Activated naive CD4-positive, alpha-beta T cell treated with anti-CD3 and anti-CD28 coated beads for 36 hours (primary cell): ENCODE measurements around the gene SUZ12. TPM values are rescaled to one million over a fixed set of nuclear protein-coding genes. Genes with fewer than 3 reads are reported as not detected.
"Not testable (repeated sequence)": the region's sequence is repeated elsewhere in the genome, so short reads cannot be mapped to it uniquely, and the experiment has no call there.

Experiments
- CTCF ChIA-PET: fragments of 350-600 bp; sonication (Branson Sonifier 250); formaldehyde crosslinking; loops from one replicate; lab custom pipeline; 2021; ENCODE audit warnings: antibody characterized with exemption; lab: Charles Lee
- DNase-seq: peaks from one replicate; pipeline ENCODE4 v3.0.0-alpha.2; 2020
- H3K27ac Mint-ChIP-seq: one replicate; pipeline ENCODE4 v1.8.0; 2021; ENCODE audit warnings: mild to moderate bottlenecking, mixed read lengths
- H3K27me3 Mint-ChIP-seq: one replicate; pipeline ENCODE4 v1.8.0; 2021; ENCODE audit warnings: low read depth, mixed read lengths
- H3K36me3 Mint-ChIP-seq: one replicate; pipeline ENCODE4 v1.8.0; 2021; ENCODE audit warnings: low read depth, mixed read lengths
- H3K4me1 Mint-ChIP-seq: one replicate; pipeline ENCODE4 v1.8.0; 2021; ENCODE audit warnings: low read depth, mixed read lengths
- H3K4me3 Mint-ChIP-seq: one replicate; pipeline ENCODE4 v1.8.0; 2021; ENCODE audit warnings: mild to moderate bottlenecking, moderate library complexity, mixed read lengths
- H3K9me3 Mint-ChIP-seq: one replicate; pipeline ENCODE4 v1.8.0; 2021; ENCODE audit warnings: mixed read lengths
- intact Hi-C: fragments of 100-400 bp; cut with micrococcal nuclease; formaldehyde crosslinking; loops from one replicate; pipeline ENCODE4 v1.15.1; 2023
- total RNA-seq, 2 experiments: library from RNA; stranded (reverse); gene quantifications; one replicate each; pipeline ENCODE4 v1.2.3, GENCODE V29; 2021

SUZ12 gene
- total RNA-seq = 10 to 100 TPM; 54.7 to 56.8 TPM

- intact Hi-C loops = loop anchor here (1.0 to 10.0 kb wide), 2 partner anchors 36 to 68 kb away; partner anchors contain the start of genes LRRC37B and UTP6
- Mint-ChIP-seq H3K36me3 (peaks cover 26% of the 10 kb centered on the region), H3K27ac (peak within 1 kb of the TSS; percentile 88), H3K4me1 (peaks cover 23% of the 10 kb centered on the region), H3K4me3 (peak within 1 kb of the TSS; percentile 80)
- not testable (repeated sequence) for H3K27me3 Mint-ChIP-seq, H3K9me3 Mint-ChIP-seq
- CTCF ChIA-PET = interaction anchor here (1.0 to 1.1 kb wide), 2 partner anchors 18 to 25 kb away, joined by 3 to 4 read pairs; no protein-coding TSS in a partner anchor
- peak; percentile 87 for DNase-seq
These were observed at the start of gene SUZ12 for GRCh38 chr17:31936615-31937609. Gene SUZ12, plus strand, starts transcription at chr17:31937007. Its CDS starts 240 bp downstream, at chr17:31937247.

- Mint-ChIP-seq H3K4me3 (no peak overlapping the region), H3K27ac (no peak overlapping the region), H3K9me3 (no peaks in the 10 kb centered on the region), H3K36me3 (peaks cover 36% of the 10 kb centered on the region), H3K4me1 (no peaks in the 10 kb centered on the region), H3K27me3 (no peaks in the 10 kb centered on the region)
- no peak for DNase-seq
- CTCF ChIA-PET = no interaction called here
- intact Hi-C loops = no loop called here
These were observed 48.7 kb upstream of the SUZ12 start for GRCh38 chr17:31888124-31888523.

GRCh38 chr17:31900877-31901276 lies 35.9 kb upstream of the SUZ12 start:
- Mint-ChIP-seq H3K4me3 (no peak overlapping the region), H3K27ac (no peak overlapping the region), H3K4me1 (peaks cover 33% of the 10 kb centered on the region), H3K9me3 (no peaks in the 10 kb centered on the region), H3K27me3 (no peaks in the 10 kb centered on the region), H3K36me3 (peaks cover 17% of the 10 kb centered on the region)
- CTCF ChIA-PET = interaction anchor here (0.6 to 1.6 kb wide), 8 partner anchors 10 to 448 kb away, joined by 3 to 4 read pairs (median 3); partner anchors contain the start of gene COPRS
- intact Hi-C loops = loop anchor here (1.0 to 5.0 kb wide), 9 partner anchors 19 to 584 kb away; partner anchors contain the start of gene COPRS
- no peak for DNase-seq

GRCh38 chr17:31902693-31903092 lies 34.1 kb upstream of the SUZ12 start:
- CTCF ChIA-PET = interaction anchor here (1.0 to 2.0 kb wide), 3 partner anchors 10 to 13 kb away, joined by 3 to 10 read pairs (median 4); no protein-coding TSS in a partner anchor
- H3K27ac Mint-ChIP-seq = peak overlapping the region; percentile 68
- H3K4me1 Mint-ChIP-seq = peaks cover 38% of the 10 kb centered on the region
- DNase-seq = peak; percentile 62
- no peaks in the 10 kb centered on the region for H3K9me3 Mint-ChIP-seq
- peaks cover 9% of the 10 kb centered on the region for H3K36me3 Mint-ChIP-seq
- intact Hi-C loops = loop anchor here (2.0 to 5.0 kb wide), 2 partner anchors 236 to 585 kb away; no protein-coding TSS in a partner anchor
- peaks cover 4% of the 10 kb centered on the region for H3K27me3 Mint-ChIP-seq
- H3K4me3 Mint-ChIP-seq = peak overlapping the region; percentile 2

GRCh38 chr17:31903401-31903800 lies 33.4 kb upstream of the SUZ12 start:
- Mint-ChIP-seq H3K27me3 (peaks cover 4% of the 10 kb centered on the region), H3K4me1 (peaks cover 41% of the 10 kb centered on the region), H3K36me3 (peaks cover 3% of the 10 kb centered on the region), H3K4me3 (no peak overlapping the region), H3K9me3 (no peaks in the 10 kb centered on the region), H3K27ac (peak overlapping the region; percentile 63)
- CTCF ChIA-PET = interaction anchor here (1.0 to 2.0 kb wide), 2 partner anchors 9 to 12 kb away, joined by 3 to 10 read pairs; no protein-coding TSS in a partner anchor
- intact Hi-C loops = loop anchor here (2.0 to 5.0 kb wide), 2 partner anchors 235 to 586 kb away; no protein-coding TSS in a partner anchor
- DNase-seq = no peak

- intact Hi-C loops = no loop called here
- Mint-ChIP-seq H3K4me1 (peaks cover 27% of the 10 kb centered on the region), H3K36me3 (no peaks in the 10 kb centered on the region), H3K4me3 (no peak overlapping the region), H3K9me3 (no peaks in the 10 kb centered on the region), H3K27ac (no peak overlapping the region), H3K27me3 (peaks cover 7% of the 10 kb centered on the region)
- DNase-seq = peak; percentile 25
- CTCF ChIA-PET = interaction anchor here (0.5 to 1.3 kb wide), 4 partner anchors 10 to 188 kb away, joined by 3 to 6 read pairs (median 4); no protein-coding TSS in a partner anchor
These were observed 29.4 kb upstream of the SUZ12 start for GRCh38 chr17:31907342-31907962.

- no peaks in the 10 kb centered on the region for H3K36me3 Mint-ChIP-seq
- CTCF ChIA-PET = interaction anchor here (0.6 to 1.3 kb wide), 2 partner anchors 21 to 42 kb away, joined by 3 to 6 read pairs; no protein-coding TSS in a partner anchor
- no peak for DNase-seq
- no peak overlapping the region for H3K4me3 Mint-ChIP-seq
- intact Hi-C loops = no loop called here
- H3K4me1 Mint-ChIP-seq = peaks cover 19% of the 10 kb centered on the region
- no peaks in the 10 kb centered on the region for H3K9me3 Mint-ChIP-seq
- H3K27me3 Mint-ChIP-seq = peaks cover 7% of the 10 kb centered on the region
- no peak overlapping the region for H3K27ac Mint-ChIP-seq
These were observed 28.4 kb upstream of the SUZ12 start for GRCh38 chr17:31908386-31908785.

GRCh38 chr17:31912705-31913104 lies 24.1 kb upstream of the SUZ12 start:
- H3K9me3 Mint-ChIP-seq, H3K27ac Mint-ChIP-seq, H3K36me3 Mint-ChIP-seq, H3K4me3 Mint-ChIP-seq, intact Hi-C loops, DNase-seq, H3K4me1 Mint-ChIP-seq: not testable (repeated sequence)
- peaks cover 15% of the 10 kb centered on the region for H3K27me3 Mint-ChIP-seq
- CTCF ChIA-PET = interaction anchor here (0.6 to 1.8 kb wide), 9 partner anchors 8 to 849 kb away, joined by 3 to 10 read pairs (median 3); partner anchors contain the start of genes SUZ12 and UTP6

GRCh38 chr17:31915456-31916100 lies 21.2 kb upstream of the SUZ12 start:
- Mint-ChIP-seq H3K27ac (no peak overlapping the region), H3K4me1 (peaks cover 22% of the 10 kb centered on the region), H3K9me3 (no peaks in the 10 kb centered on the region), H3K36me3 (no peaks in the 10 kb centered on the region), H3K27me3 (peaks cover 18% of the 10 kb centered on the region), H3K4me3 (no peak overlapping the region)
- intact Hi-C loops = no loop called here
- DNase-seq = no peak
- CTCF ChIA-PET = interaction anchor here (0.6 to 0.7 kb wide), 2 partner anchors 12 to 106 kb away, joined by 3 to 4 read pairs; no protein-coding TSS in a partner anchor

GRCh38 chr17:31916491-31917064 lies 20.2 kb upstream of the SUZ12 start:
- Mint-ChIP-seq H3K27me3 (peaks cover 18% of the 10 kb centered on the region), H3K36me3 (no peaks in the 10 kb centered on the region), H3K9me3 (no peaks in the 10 kb centered on the region), H3K27ac (no peak overlapping the region), H3K4me3 (no peak overlapping the region), H3K4me1 (peaks cover 28% of the 10 kb centered on the region)
- CTCF ChIA-PET = no interaction called here
- intact Hi-C loops = no loop called here
- no peak for DNase-seq

GRCh38 chr17:31917065-31917529 lies 19.7 kb upstream of the SUZ12 start:
- no peak overlapping the region for H3K4me3 Mint-ChIP-seq
- CTCF ChIA-PET = no interaction called here

More at GRCh38 chr17:31917065-31917529, 19.7 kb upstream of the SUZ12 start:
- peaks cover 28% of the 10 kb centered on the region for H3K4me1 Mint-ChIP-seq
- intact Hi-C loops = no loop called here
- H3K9me3 Mint-ChIP-seq = no peaks in the 10 kb centered on the region
- no peaks in the 10 kb centered on the region for H3K36me3 Mint-ChIP-seq
- DNase-seq = no peak
- no peak overlapping the region for H3K27ac Mint-ChIP-seq
- H3K27me3 Mint-ChIP-seq = peaks cover 18% of the 10 kb centered on the region
